SK-N-SH (cell line): ENCODE results near the gene VPS26B.

ENCODE experiments used
- CHD2 ChIP-seq: fragments of 150-350 bp; IDR thresholded peaks from 2 replicates; pipeline ENCODE4 v1.6.1; 2018; ENCODE audit warnings: low read length; ENCODE audit not compliant: partially characterized antibody
- GATA2 ChIP-seq: sonication (generic); formaldehyde crosslinking; IDR thresholded peaks from 2 replicates; pipeline ENCODE4 v1.5.0; 2020; ENCODE audit warnings: mild to moderate bottlenecking, missing genetic modification reagents
- POLR2AphosphoS5 ChIP-seq: IDR thresholded peaks from 2 replicates; pipeline ENCODE4 v1.6.1; 2012; ENCODE audit warnings: low read depth, low read length
- RFX5 ChIP-seq: IDR thresholded peaks from 2 replicates; pipeline ENCODE4 v1.6.1; 2012; ENCODE audit warnings: mild to moderate bottlenecking, improper control_type of control experiment, low read length
- TAF1 ChIP-seq: IDR thresholded peaks from 2 replicates; pipeline ENCODE4 v1.6.1; 2012; ENCODE audit warnings: low read depth, mild to moderate bottlenecking, low read length, moderate library complexity, borderline replicate concordance
- TEAD4 ChIP-seq: IDR thresholded peaks from 2 replicates; pipeline ENCODE4 v1.4.0; 2012; ENCODE audit warnings: mild to moderate bottlenecking, borderline replicate concordance; ENCODE audit not compliant: insufficient read depth
- TF ChIP-seq, protein P1 (sequence below): IDR thresholded peaks from 2 replicates; pipeline ENCODE4 v1.4.0; 2012; ENCODE audit warnings: low read depth
- TF ChIP-seq, protein P2 (sequence below): fragments of 200-600 bp; sonication (generic); IDR thresholded peaks from 2 replicates; pipeline ENCODE4 v1.6.1; 2017; ENCODE audit warnings: antibody characterized with exemption, mild to moderate bottlenecking, moderate library complexity
- TF ChIP-seq, protein P3 (sequence below): fragments of 150-350 bp; IDR thresholded peaks from 2 replicates; pipeline ENCODE4 v1.6.1; 2017; ENCODE audit warnings: antibody characterized with exemption, low read length, low read depth, borderline replicate concordance

DNA sequence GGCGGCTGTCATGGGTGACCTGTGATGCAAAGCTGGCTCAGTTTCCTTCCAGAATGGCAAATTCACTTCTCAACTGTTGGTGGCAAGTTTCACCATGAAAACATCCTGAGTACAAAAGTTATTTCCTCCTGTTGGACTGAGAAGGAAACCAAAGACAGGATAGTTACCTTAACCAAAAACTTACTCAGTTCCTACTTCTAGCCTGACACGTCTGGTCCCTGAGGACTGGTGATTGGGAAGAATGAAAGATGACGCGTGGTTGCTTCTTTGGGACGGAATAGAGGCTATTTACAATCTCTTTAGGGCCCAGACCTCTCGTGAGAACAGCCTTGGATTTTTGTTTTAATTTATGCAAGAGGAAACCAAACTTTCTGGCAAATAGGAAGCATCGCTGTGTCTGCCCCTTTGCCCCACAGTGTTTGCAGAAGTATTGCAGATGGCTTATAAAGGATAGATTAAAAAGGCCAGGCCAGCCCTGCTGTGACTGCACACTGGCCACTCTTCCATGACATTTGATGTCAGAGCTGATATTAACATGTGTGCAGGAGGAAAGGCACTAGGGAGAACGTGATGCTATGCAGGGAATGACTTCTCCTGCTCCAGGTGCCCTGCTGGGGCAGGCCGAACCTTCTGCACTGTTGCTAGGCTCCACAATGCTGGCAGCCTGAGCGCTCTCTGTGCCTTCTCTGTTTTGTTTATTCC lies 7.6 kb downstream of the VPS26B start:
- TF ChIP-seq, protein P1, sequence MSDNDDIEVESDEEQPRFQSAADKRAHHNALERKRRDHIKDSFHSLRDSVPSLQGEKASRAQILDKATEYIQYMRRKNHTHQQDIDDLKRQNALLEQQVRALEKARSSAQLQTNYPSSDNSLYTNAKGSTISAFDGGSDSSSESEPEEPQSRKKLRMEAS, result no peak
- TF ChIP-seq, protein P2, sequence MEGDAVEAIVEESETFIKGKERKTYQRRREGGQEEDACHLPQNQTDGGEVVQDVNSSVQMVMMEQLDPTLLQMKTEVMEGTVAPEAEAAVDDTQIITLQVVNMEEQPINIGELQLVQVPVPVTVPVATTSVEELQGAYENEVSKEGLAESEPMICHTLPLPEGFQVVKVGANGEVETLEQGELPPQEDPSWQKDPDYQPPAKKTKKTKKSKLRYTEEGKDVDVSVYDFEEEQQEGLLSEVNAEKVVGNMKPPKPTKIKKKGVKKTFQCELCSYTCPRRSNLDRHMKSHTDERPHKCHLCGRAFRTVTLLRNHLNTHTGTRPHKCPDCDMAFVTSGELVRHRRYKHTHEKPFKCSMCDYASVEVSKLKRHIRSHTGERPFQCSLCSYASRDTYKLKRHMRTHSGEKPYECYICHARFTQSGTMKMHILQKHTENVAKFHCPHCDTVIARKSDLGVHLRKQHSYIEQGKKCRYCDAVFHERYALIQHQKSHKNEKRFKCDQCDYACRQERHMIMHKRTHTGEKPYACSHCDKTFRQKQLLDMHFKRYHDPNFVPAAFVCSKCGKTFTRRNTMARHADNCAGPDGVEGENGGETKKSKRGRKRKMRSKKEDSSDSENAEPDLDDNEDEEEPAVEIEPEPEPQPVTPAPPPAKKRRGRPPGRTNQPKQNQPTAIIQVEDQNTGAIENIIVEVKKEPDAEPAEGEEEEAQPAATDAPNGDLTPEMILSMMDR, result no peak
- no peak for TF ChIP-seq TEAD4
- TF ChIP-seq POLR2AphosphoS5, result no peak
- TF ChIP-seq TAF1, result no peak
- TF ChIP-seq RFX5, result no peak
- no peak for TF ChIP-seq CHD2
- TF ChIP-seq, protein P3, sequence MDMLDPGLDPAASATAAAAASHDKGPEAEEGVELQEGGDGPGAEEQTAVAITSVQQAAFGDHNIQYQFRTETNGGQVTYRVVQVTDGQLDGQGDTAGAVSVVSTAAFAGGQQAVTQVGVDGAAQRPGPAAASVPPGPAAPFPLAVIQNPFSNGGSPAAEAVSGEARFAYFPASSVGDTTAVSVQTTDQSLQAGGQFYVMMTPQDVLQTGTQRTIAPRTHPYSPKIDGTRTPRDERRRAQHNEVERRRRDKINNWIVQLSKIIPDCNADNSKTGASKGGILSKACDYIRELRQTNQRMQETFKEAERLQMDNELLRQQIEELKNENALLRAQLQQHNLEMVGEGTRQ, result no peak
- TF ChIP-seq GATA2 (CRISPR knock-in tag), result 0 out of 2 replicates have a peak, but pooled peaks have one; percentile 38
